HepG2 (cell line): Measurements from ENCODE around the gene HECTD3. TPM values are rescaled to one million over a fixed set of nuclear protein-coding genes. Genes with fewer than 3 reads are reported as not detected.

Experiments used
- ATAC-seq: fragments of 200-7000 bp; cut with Tn5 transposase; 3 replicates; pipeline ENCODE4 v1.9.1; 2020; ENCODE audit warnings: mild to moderate bottlenecking, moderate library complexity
- Bru-seq: library from RNA; stranded (reverse); fragments of 400-500 nt; gene quantifications from one replicate; lab custom pipeline; 2021; lab: Mats Ljungman, UMichigan
- BruChase-seq, 2 experiments: library from RNA; stranded (reverse); fragments of 400-500 nt; gene quantifications; one replicate each; lab custom pipeline; 2021; lab: Mats Ljungman, UMichigan
- BruUV-seq: library from RNA; stranded (reverse); fragments of 400-500 nt; replicated peaks from 2 replicates; lab custom pipeline; 2021; lab: Mats Ljungman, UMichigan
- CTCF ChIA-PET: fragments of 300-600 bp; formaldehyde crosslinking; extraction: SDS; loops from one replicate; lab custom pipeline; 2021; ENCODE audit warnings: low total read pairs, inconsistent platforms, low intra/inter-chr PET ratio; lab: Yijun Ruan, JAX
- POLR2A ChIA-PET: fragments of 350-600 bp; sonication (Branson Sonifier 250); formaldehyde crosslinking; loops from one replicate; lab custom pipeline; 2020; ENCODE audit warnings: antibody characterized with exemption, inconsistent platforms; lab: Yijun Ruan, JAX
- DNase-seq: peaks from one replicate; pipeline ENCODE4 v3.0.0-alpha.2; 2015; ENCODE audit warnings: low spot score
- FAIRE-seq: peaks from 3 replicates; lab custom pipeline; 2011; peaks lifted over from hg19 to GRCh38; lab: Jason Lieb, UNC
- H2AFZ ChIP-seq: one replicate; pipeline ENCODE4 v1.6.1; 2011; ENCODE audit warnings: low read length, inconsistent platforms
- H3K27ac ChIP-seq: fragments of 300-600 bp; 3 replicates; pipeline ENCODE4 v1.8.0; 2011; ENCODE audit warnings: mixed run types, mild to moderate bottlenecking, mixed read lengths, low read length, inconsistent platforms; ENCODE audit not compliant: insufficient read depth; ENCODE audit errors: extremely low read length
- H3K27me3 ChIP-seq, 2 experiments: fragments of 200-600 bp in 1 of 2; 2 replicates in 1 of 2; 3 replicates in 1 of 2; pipeline versions ENCODE4 v1.6.0 to v1.8.0; 2011; ENCODE audit warnings: low read length in 2 of 2, mild to moderate bottlenecking in 2 of 2, moderate library complexity in 2 of 2, inconsistent platforms in 1 of 2; ENCODE audit not compliant: insufficient read depth in 2 of 2, control insufficient read depth in 1 of 2
- H3K36me3 ChIP-seq, 2 experiments: fragments of 200-600 bp in 1 of 2; replicated peaks in 1 of 2; 2 replicates in 1 of 2; 3 replicates in 1 of 2; pipeline versions ENCODE4 v1.5.1 to v1.8.0; 2011; ENCODE audit warnings: low read length in 2 of 2, inconsistent platforms in 1 of 2; ENCODE audit not compliant: insufficient read depth in 2 of 2, control insufficient read depth in 1 of 2
- H3K4me1 ChIP-seq: 2 replicates; pipeline ENCODE4 v1.5.1; 2012; ENCODE audit warnings: low read length, inconsistent platforms; ENCODE audit not compliant: insufficient read depth
- H3K4me2 ChIP-seq: 2 replicates; pipeline ENCODE4 v1.6.0; 2011; ENCODE audit warnings: low read depth, low read length, inconsistent platforms
- H3K4me3 ChIP-seq, 3 experiments: fragments of 200-600 bp in 1 of 3; sonication (generic), shearing (Covaris generic) in 1 of 3; replicated peaks in 1 of 3; 2 replicates each; pipeline ENCODE4 v1.5.1; 2011 to 2016; ENCODE audit warnings: low read length in 3 of 3, inconsistent platforms in 2 of 3, low read depth in 2 of 3, mild to moderate bottlenecking in 2 of 3, control low read depth in 1 of 3, mixed read lengths in 1 of 3; ENCODE audit not compliant: insufficient read depth in 1 of 3
- H3K79me2 ChIP-seq: one replicate; pipeline ENCODE4 v1.6.1; 2011; ENCODE audit warnings: low read length, inconsistent platforms; ENCODE audit not compliant: insufficient read depth
- H3K9ac ChIP-seq: 2 replicates; pipeline ENCODE4 v1.6.0; 2011; ENCODE audit warnings: mild to moderate bottlenecking, low read depth, low read length, inconsistent platforms; ENCODE audit not compliant: insufficient read depth
- H3K9me3 ChIP-seq: 2 replicates; pipeline ENCODE4 v1.5.1; 2012; ENCODE audit warnings: mild to moderate bottlenecking, low read length
- H4K20me1 ChIP-seq: 2 replicates; pipeline ENCODE4 v1.6.0; 2011; ENCODE audit warnings: inconsistent platforms, mild to moderate bottlenecking, low read length, moderate library complexity; ENCODE audit not compliant: insufficient read depth
- CEBPG ChIP-seq: IDR thresholded peaks from 2 replicates; pipeline ENCODE4 v1.6.1; 2016
- CREM ChIP-seq, 2 experiments: sonication (generic) in 1 of 2; formaldehyde crosslinking in 1 of 2; IDR thresholded peaks; 2 replicates each; pipeline versions ENCODE4 v1.4.0 to v1.6.1; 2016 to 2020; ENCODE audit warnings: antibody characterized with exemption in 1 of 2, mild to moderate bottlenecking in 1 of 2, missing genetic modification reagents in 1 of 2
- FOSL2 ChIP-seq: sonication (generic); formaldehyde crosslinking; IDR thresholded peaks from 2 replicates; pipeline ENCODE4 v1.4.0; 2020; ENCODE audit warnings: missing genetic modification reagents
- GZF1 ChIP-seq: sonication (generic); formaldehyde crosslinking; IDR thresholded peaks from 2 replicates; pipeline ENCODE4 v1.5.1; 2020; ENCODE audit warnings: mild to moderate bottlenecking, missing genetic modification reagents
- KDM1A ChIP-seq: IDR thresholded peaks from 2 replicates; pipeline ENCODE4 v1.6.1; 2016; ENCODE audit warnings: missing compliant biosample characterization
- NKX3-1 ChIP-seq: sonication (generic); formaldehyde crosslinking; IDR thresholded peaks from 2 replicates; pipeline ENCODE4 v1.5.0; 2020; ENCODE audit warnings: missing genetic modification reagents
- RXRA ChIP-seq: sonication (generic); formaldehyde crosslinking; IDR thresholded peaks from 2 replicates; pipeline ENCODE4 v1.5.1; 2020; ENCODE audit warnings: missing genetic modification reagents
- THAP11 ChIP-seq: IDR thresholded peaks from 2 replicates; pipeline ENCODE4 v1.6.1; 2016; ENCODE audit warnings: missing biosample characterization, missing genetic modification reagents
- ZNF460 ChIP-seq: sonication (generic); formaldehyde crosslinking; IDR thresholded peaks from 2 replicates; pipeline ENCODE4 v1.5.1; 2020; ENCODE audit warnings: missing genetic modification reagents, mild to moderate bottlenecking, borderline replicate concordance
- ZNF720 ChIP-seq: sonication (generic); formaldehyde crosslinking; IDR thresholded peaks from 2 replicates; pipeline ENCODE4 v1.4.0; 2020; ENCODE audit warnings: missing genetic modification reagents
- ZNF780A ChIP-seq: sonication (generic); formaldehyde crosslinking; IDR thresholded peaks from 2 replicates; pipeline ENCODE4 v1.8.0; 2022; ENCODE audit warnings: mild to moderate bottlenecking, missing genetic modification reagents, moderate library complexity
- WGBS: methylation state at CpG from one replicate; pipeline ENCODE4 v1.1.6; 2017; ENCODE audit warnings: low lambda C conversion rate; 5-methylcytosine and 5-hydroxymethylcytosine counted together
- in situ Hi-C: cut with HindIII; loops from 2 replicates; pipeline ENCODE4 v1.10.0; 2017; ENCODE audit warnings: low pct_unique_long_range_greater_than_20kb; ENCODE audit not compliant: extremely low pct_ligation_motif_present
- intact Hi-C: fragments of 100-400 bp; cut with micrococcal nuclease; formaldehyde crosslinking; loops from one replicate; pipeline ENCODE4 v1.10.0; 2022; ENCODE audit not compliant: unreplicated experiment
- long read RNA-seq, 2 experiments: library from RNA in 1 of 2; library from polyadenylated mRNA in 1 of 2; stranded (forward) in 1 of 2; unstranded in 1 of 2; transcript quantifications; one replicate each; pipeline ENCODE4 v2.0.0, GENCODE V29; 2019 to 2022
- polyA minus RNA-seq, 3 experiments: library from RNA; depleted of rRNA, polyadenylated mRNA; stranded (reverse); fragments of >200 nt; gene quantifications; 2 replicates each; pipeline ENCODE4 v1.2.3, GENCODE V29; 2011; ENCODE audit warnings: low replicate concordance in 1 of 3
- polyA plus RNA-seq, 8 experiments: library from polyadenylated mRNA; depleted of rRNA in 3 of 8; stranded (reverse) in 7 of 8; unstranded in 1 of 8; fragments of >200 nt; fragmentation: Illumina TruSeq in 4 of 8; extraction: Trizol in 4 of 8; gene quantifications; 2 replicates each; pipeline versions ENCODE4 v1.2.1 to v1.2.3, GENCODE V29; 2011 to 2016; ENCODE audit warnings: low read depth in 4 of 8, missing spikeins in 1 of 8, mixed read lengths in 1 of 8; ENCODE audit not compliant: insufficient read depth in 1 of 8
- total RNA-seq, 5 experiments: library from RNA; depleted of rRNA; stranded (reverse); fragments of >200 nt; fragmentation: Illumina TruSeq; extraction: Trizol; gene quantifications; 2 replicates each; pipeline ENCODE4 v1.2.3, GENCODE V29; 2016; ENCODE audit warnings: low read depth in 1 of 5
- TF ChIP-seq, protein P1 (sequence below): sonication (generic); formaldehyde crosslinking; IDR thresholded peaks from 2 replicates; pipeline ENCODE4 v1.8.1; 2022; ENCODE audit warnings: low read depth, mild to moderate bottlenecking, missing genetic modification reagents
- TF ChIP-seq, protein P2 (sequence below): sonication (generic); formaldehyde crosslinking; IDR thresholded peaks from 2 replicates; pipeline ENCODE4 v1.8.0; 2022; ENCODE audit warnings: low read depth, missing genetic modification reagents

The HECTD3 gene
- total RNA-seq (2016; rRNA removed; fragmentation: Illumina TruSeq; extraction: Trizol) (16.2 and 18.6 TPM in 2 replicates), polyA plus RNA-seq (2011; rRNA removed) (24.5 and 27.1 TPM in 2 replicates), polyA minus RNA-seq (2011; rRNA and poly(A)+ RNA removed; ENCODE audit: low replicate concordance) (38.1 and 44.2 TPM in 2 replicates), Bru-seq, nascent RNA (percentile 57 among the genes with signal in this experiment), BruChase-seq, experiment 1, labeled RNA remaining after a 6-hour chase (percentile 76 among the genes with signal in this experiment), BruChase-seq, experiment 2, labeled RNA remaining after a 2-hour chase (percentile 71 among the genes with signal in this experiment)
- total RNA-seq (2016; cell fraction: cytosol; rRNA removed; fragmentation: Illumina TruSeq; extraction: Trizol; ENCODE audit: low read depth) = 2.3 and 2.5 TPM in 2 replicates
- 13.8 and 18.5 TPM in 2 replicates for total RNA-seq (2016; cell fraction: insoluble cytoplasmic fraction; rRNA removed; fragmentation: Illumina TruSeq; extraction: Trizol)
- 4.6 and 6.4 TPM in 2 replicates for total RNA-seq (2016; cell fraction: membrane; rRNA removed; fragmentation: Illumina TruSeq; extraction: Trizol)
- total RNA-seq (2016; cell fraction: nucleus; rRNA removed; fragmentation: Illumina TruSeq; extraction: Trizol) = 14.0 and 15.5 TPM in 2 replicates
- 19.4 and 21.0 TPM in 2 replicates for polyA plus RNA-seq (2011; cell fraction: cytosol; rRNA removed)
- polyA plus RNA-seq (2011; cell fraction: nucleus; rRNA removed) = 86.2 and 90.2 TPM in 2 replicates
- 11.7 and 15.3 TPM in 2 replicates for polyA plus RNA-seq (2012)
- 1.4 and 1.9 TPM in 2 replicates for polyA plus RNA-seq (2016; cell fraction: cytosol; fragmentation: Illumina TruSeq; extraction: Trizol; ENCODE audit: low read depth)
- polyA plus RNA-seq (2016; cell fraction: insoluble cytoplasmic fraction; fragmentation: Illumina TruSeq; extraction: Trizol; ENCODE audit: low read depth) = 17.1 and 21.5 TPM in 2 replicates
- 4.6 and 6.1 TPM in 2 replicates for polyA plus RNA-seq (2016; cell fraction: membrane; fragmentation: Illumina TruSeq; extraction: Trizol; ENCODE audit: low read depth)
- polyA plus RNA-seq (2016; cell fraction: nucleus; fragmentation: Illumina TruSeq; extraction: Trizol; ENCODE audit: insufficient read depth, low read depth) = 38.8 and 41.9 TPM in 2 replicates
- 13.9 and 14.3 TPM in 2 replicates for polyA minus RNA-seq (2011; cell fraction: cytosol; rRNA and poly(A)+ RNA removed)
- 17.5 and 23.1 TPM in 2 replicates for polyA minus RNA-seq (2011; cell fraction: nucleus; rRNA and poly(A)+ RNA removed)
- long read RNA-seq, experiment 1, transcript HECTD3-202 (21 exons, 3,610 nt) = major isoform, 8 of 11 reads
- long read RNA-seq, experiment 1, partial matches to known transcripts = 3 of 11 reads
- long read RNA-seq, experiment 1, other reads (novel, unspliced or antisense) = 0 of 11 reads
- long read RNA-seq, experiment 2, transcript HECTD3-202 (21 exons, 3,610 nt) = major isoform, 16 of 40 reads
- long read RNA-seq, experiment 2, partial matches to known transcripts = 3 of 40 reads
- long read RNA-seq, experiment 2, other reads (novel, unspliced or antisense) = 20 of 40 reads

DNA sequence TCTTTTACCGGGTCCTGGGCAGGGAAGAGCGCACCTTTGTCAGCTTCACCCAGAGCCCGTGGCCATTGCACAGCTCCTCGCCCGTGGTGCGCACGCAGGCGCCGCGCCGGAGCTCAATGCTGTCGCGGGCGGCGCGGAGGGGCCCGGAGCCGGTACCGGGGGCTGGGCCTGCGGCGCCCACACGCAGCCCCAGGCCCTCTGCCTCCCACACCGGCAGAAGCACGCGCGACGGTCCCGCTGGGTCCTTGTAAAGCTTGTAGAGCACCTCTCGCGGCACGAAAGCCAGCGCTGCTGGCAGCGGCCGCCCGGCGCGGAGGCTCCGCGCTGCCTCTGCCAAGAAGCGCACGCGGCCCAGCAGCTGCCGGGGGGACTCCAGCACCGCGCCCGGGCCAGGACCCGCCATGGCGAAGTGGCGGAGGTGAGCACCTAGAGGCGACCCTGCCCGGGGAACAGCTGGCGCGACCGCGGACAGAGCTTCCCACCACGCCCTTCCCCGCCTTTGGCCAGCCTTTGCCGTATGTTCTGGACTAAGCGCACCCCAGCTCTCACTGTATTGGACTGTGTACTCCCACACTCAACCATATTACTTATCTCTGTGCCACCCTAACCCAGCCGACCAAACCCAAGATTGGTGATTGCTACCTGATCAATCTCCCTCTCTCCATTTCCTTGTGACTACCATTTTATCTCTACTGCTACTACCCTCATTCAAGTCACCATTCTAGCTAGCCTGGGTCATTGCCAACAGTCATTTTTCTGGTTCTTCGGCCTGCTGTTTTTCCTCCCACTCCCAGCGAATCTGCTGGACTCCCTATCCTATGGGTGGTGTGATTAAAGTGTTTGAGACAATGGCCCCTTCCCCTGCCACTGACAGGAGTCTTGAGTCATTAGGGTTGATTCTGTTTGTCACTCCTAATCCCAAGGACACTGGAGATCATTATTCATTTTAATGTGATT is at the start of gene HECTD3:
HECTD3 (minus strand) TSS at position 470 of the 957 bp plus-strand sequence; CDS start at position 403, 67 bp downstream.
- in situ Hi-C loops = loop anchor here (5.0 to 25.0 kb wide), 4 partner anchors 174 to 481 kb away; partner anchors contain the start of genes PTCH2 and TESK2
- Histone ChIP-seq H3K36me3 (peaks cover 8 to 47% of the 10 kb centered on the region in 2 experiments; a peak in 3 of 5 replicates), H3K4me2 (peak within 1 kb of the TSS; percentile 99), H3K4me1 (peaks cover 32% of the 10 kb centered on the region), H3K9me3 (no peaks in the 10 kb centered on the region), H2AFZ (peak within 1 kb of the TSS; percentile 97), H3K27me3 (no peaks in the 10 kb centered on the region; a peak in 1 of 5 replicates), H3K9ac (peak within 1 kb of the TSS; percentile 79), H3K79me2 (peaks cover 26% of the 10 kb centered on the region), H4K20me1 (no peaks in the 10 kb centered on the region), H3K27ac (peak within 1 kb of the TSS; percentile 85), H3K4me3 (peak within 1 kb of the TSS; percentile 73 to 95 (median 78))
- 2% methylated on average over 3 of the region's 62 CpGs for WGBS
- ChIA-PET POLR2A (interaction anchor here (0.5 to 10.4 kb wide), 29 partner anchors 8 to 572 kb away, joined by 3 to 231 read pairs (median 8); partner anchors contain the start of genes BTBD19, CCDC163, DYNLT4 and EIF2B3), CTCF (interaction anchor here (1.1 kb wide), 1 partner anchor 289 kb away, joined by 3 read pairs; no protein-coding TSS in a partner anchor)
- peak; percentile 58 for FAIRE-seq
- intact Hi-C loops = loop anchor here (5.0 kb wide), 2 partner anchors 174 to 221 kb away; no protein-coding TSS in a partner anchor
- BruUV-seq = no TSS peak
- ATAC-seq = peak; percentile 89
- DNase-seq = peak; percentile 77
- TF ChIP-seq ZNF720 (no peak), CREM (IDR thresholded peaks at IDR 0.05) (no peak), CREM (CRISPR knock-in tag; IDR thresholded peaks at IDR 0.05) (no peak), GZF1 (peak; percentile 99), FOSL2 (CRISPR knock-in tag) (no peak; the same call in 1 of the 2 replicates), NKX3-1 (CRISPR knock-in tag) (no peak), CEBPG (CRISPR knock-in tag) (no peak), ZNF460 (CRISPR knock-in tag) (no peak), THAP11 (CRISPR knock-in tag) (peak; percentile 67), RXRA (CRISPR knock-in tag) (no peak), KDM1A (CRISPR knock-in tag) (no peak), ZNF780A (CRISPR knock-in tag) (0 out of 2 replicates have a peak, but pooled peaks have one; percentile 66)
- TF ChIP-seq, protein P1, sequence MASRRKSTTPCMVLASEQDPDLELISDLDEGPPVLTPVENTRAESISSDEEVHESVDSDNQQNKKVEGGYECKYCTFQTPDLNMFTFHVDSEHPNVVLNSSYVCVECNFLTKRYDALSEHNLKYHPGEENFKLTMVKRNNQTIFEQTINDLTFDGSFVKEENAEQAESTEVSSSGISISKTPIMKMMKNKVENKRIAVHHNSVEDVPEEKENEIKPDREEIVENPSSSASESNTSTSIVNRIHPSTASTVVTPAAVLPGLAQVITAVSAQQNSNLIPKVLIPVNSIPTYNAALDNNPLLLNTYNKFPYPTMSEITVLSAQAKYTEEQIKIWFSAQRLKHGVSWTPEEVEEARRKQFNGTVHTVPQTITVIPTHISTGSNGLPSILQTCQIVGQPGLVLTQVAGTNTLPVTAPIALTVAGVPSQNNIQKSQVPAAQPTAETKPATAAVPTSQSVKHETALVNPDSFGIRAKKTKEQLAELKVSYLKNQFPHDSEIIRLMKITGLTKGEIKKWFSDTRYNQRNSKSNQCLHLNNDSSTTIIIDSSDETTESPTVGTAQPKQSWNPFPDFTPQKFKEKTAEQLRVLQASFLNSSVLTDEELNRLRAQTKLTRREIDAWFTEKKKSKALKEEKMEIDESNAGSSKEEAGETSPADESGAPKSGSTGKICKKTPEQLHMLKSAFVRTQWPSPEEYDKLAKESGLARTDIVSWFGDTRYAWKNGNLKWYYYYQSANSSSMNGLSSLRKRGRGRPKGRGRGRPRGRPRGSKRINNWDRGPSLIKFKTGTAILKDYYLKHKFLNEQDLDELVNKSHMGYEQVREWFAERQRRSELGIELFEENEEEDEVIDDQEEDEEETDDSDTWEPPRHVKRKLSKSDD (CRISPR knock-in tag) = no peak
- TF ChIP-seq, protein P2, sequence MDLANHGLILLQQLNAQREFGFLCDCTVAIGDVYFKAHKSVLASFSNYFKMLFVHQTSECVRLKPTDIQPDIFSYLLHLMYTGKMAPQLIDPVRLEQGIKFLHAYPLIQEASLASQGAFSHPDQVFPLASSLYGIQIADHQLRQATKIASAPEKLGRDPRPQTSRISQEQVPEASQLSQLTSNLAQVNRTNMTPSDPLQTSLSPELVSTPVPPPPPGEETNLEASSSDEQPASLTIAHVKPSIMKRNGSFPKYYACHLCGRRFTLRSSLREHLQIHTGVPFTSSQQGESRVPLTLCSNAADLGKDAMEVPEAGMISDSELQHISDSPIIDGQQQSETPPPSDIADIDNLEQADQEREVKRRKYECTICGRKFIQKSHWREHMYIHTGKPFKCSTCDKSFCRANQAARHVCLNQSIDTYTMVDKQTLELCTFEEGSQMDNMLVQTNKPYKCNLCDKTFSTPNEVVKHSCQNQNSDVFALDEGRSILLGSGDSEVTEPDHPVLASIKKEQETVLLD (CRISPR knock-in tag) = no peak
